Astrocyte (in vitro differentiated cells and primary cell): ENCODE measurements around the gene AARSD1. TPM values are rescaled to one million over a fixed set of nuclear protein-coding genes. Genes with fewer than 3 reads are reported as not detected.

Experiments used
- DNase-seq: peaks from one replicate; pipeline ENCODE4 v3.0.0-alpha.2; 2010; ENCODE audit warnings: low read depth
- FAIRE-seq: peaks from 2 replicates; lab custom pipeline; 2011; peaks lifted over from hg19 to GRCh38; lab: Jason Lieb, UNC
- H2AFZ ChIP-seq: 2 replicates; pipeline ENCODE4 v1.6.0; 2012; ENCODE audit warnings: low read depth, low read length, inconsistent platforms
- H3K27ac ChIP-seq: 2 replicates; pipeline ENCODE4 v1.5.1; 2011; ENCODE audit warnings: low read depth, low read length, inconsistent platforms
- H3K27me3 ChIP-seq: 2 replicates; pipeline ENCODE4 v1.6.0; 2011; ENCODE audit warnings: low read length, inconsistent platforms; ENCODE audit not compliant: insufficient read depth
- H3K36me3 ChIP-seq: 2 replicates; pipeline ENCODE4 v1.5.1; 2011; ENCODE audit warnings: low read length, inconsistent platforms; ENCODE audit not compliant: insufficient read depth
- H3K4me1 ChIP-seq: 2 replicates; pipeline ENCODE4 v1.5.1; 2011; ENCODE audit warnings: low read length, inconsistent platforms; ENCODE audit not compliant: insufficient read depth
- H3K4me2 ChIP-seq: 2 replicates; pipeline ENCODE4 v1.6.0; 2012; ENCODE audit warnings: low read length, inconsistent platforms
- H3K4me3 ChIP-seq: 2 replicates; pipeline ENCODE4 v1.5.1; 2011; ENCODE audit warnings: low read depth, mild to moderate bottlenecking, low read length, inconsistent platforms; ENCODE audit not compliant: insufficient read depth
- H3K79me2 ChIP-seq: 2 replicates; pipeline ENCODE4 v1.6.0; 2012; ENCODE audit warnings: mild to moderate bottlenecking, low read length, inconsistent platforms; ENCODE audit not compliant: insufficient read depth
- H3K9ac ChIP-seq: 2 replicates; pipeline ENCODE4 v1.6.0; 2012; ENCODE audit warnings: mild to moderate bottlenecking, low read length, inconsistent platforms
- H3K9me3 ChIP-seq: 2 replicates; pipeline ENCODE4 v1.5.1; 2012; ENCODE audit warnings: low read depth, mild to moderate bottlenecking, low read length, inconsistent platforms; ENCODE audit not compliant: insufficient read depth
- H4K20me1 ChIP-seq: 2 replicates; pipeline ENCODE4 v1.6.0; 2012; ENCODE audit warnings: low read length, inconsistent platforms; ENCODE audit not compliant: insufficient read depth
- H3K27ac Mint-ChIP-seq: one replicate; pipeline ENCODE4 v1.8.0; 2021; ENCODE audit warnings: mild to moderate bottlenecking, mixed read lengths; ENCODE audit not compliant: unreplicated experiment
- H3K27me3 Mint-ChIP-seq: one replicate; pipeline ENCODE4 v1.8.0; 2021; ENCODE audit warnings: low read depth, mixed read lengths; ENCODE audit not compliant: unreplicated experiment
- H3K36me3 Mint-ChIP-seq: one replicate; pipeline ENCODE4 v1.8.0; 2021; ENCODE audit warnings: low read depth, mixed read lengths; ENCODE audit not compliant: unreplicated experiment
- H3K4me1 Mint-ChIP-seq: one replicate; pipeline ENCODE4 v1.8.0; 2021; ENCODE audit warnings: low read depth, mixed read lengths; ENCODE audit not compliant: unreplicated experiment
- H3K4me3 Mint-ChIP-seq: one replicate; pipeline ENCODE4 v1.8.0; 2021; ENCODE audit warnings: mild to moderate bottlenecking, moderate library complexity, mixed read lengths; ENCODE audit not compliant: unreplicated experiment
- H3K9me3 Mint-ChIP-seq: one replicate; pipeline ENCODE4 v1.8.0; 2021; ENCODE audit warnings: mild to moderate bottlenecking, mixed read lengths; ENCODE audit not compliant: unreplicated experiment
- CTCF ChIP-seq: IDR thresholded peaks from 2 replicates; pipeline ENCODE4 v1.5.1; 2011; ENCODE audit warnings: low read depth, mild to moderate bottlenecking, inconsistent platforms, low read length, moderate library complexity; ENCODE audit not compliant: insufficient read depth
- EZH2 ChIP-seq: IDR thresholded peaks from 2 replicates; pipeline ENCODE4 v1.6.1; 2012; ENCODE audit warnings: mild to moderate bottlenecking, low read length, inconsistent platforms; ENCODE audit not compliant: insufficient read depth
- total RNA-seq: library from RNA; stranded (reverse); gene quantifications from 2 replicates; pipeline ENCODE4 v1.2.1, GENCODE V29; 2021

The AARSD1 gene
- total RNA-seq, 1 donor from 2014 or later, result 42.8 TPM

- Histone ChIP-seq H3K79me2 (no peaks in the 10 kb centered on the region), H2AFZ (no peak overlapping the region), H3K27ac (no peak overlapping the region), H3K9me3 (no peaks in the 10 kb centered on the region), H4K20me1 (no peaks in the 10 kb centered on the region), H3K36me3 (no peaks in the 10 kb centered on the region), H3K27me3 (peaks cover 4% of the 10 kb centered on the region), H3K4me1 (no peaks in the 10 kb centered on the region), H3K4me2 (no peak overlapping the region), H3K9ac (no peak overlapping the region), H3K4me3 (no peak overlapping the region)
- no peaks in the 10 kb centered on the region for H3K36me3 Mint-ChIP-seq
- H3K27ac Mint-ChIP-seq, result no peak overlapping the region
- TF ChIP-seq CTCF, result no peak
- TF ChIP-seq EZH2, result no peak
- H3K4me3 Mint-ChIP-seq, result no peak overlapping the region
- DNase-seq, result no peak
- no peaks in the 10 kb centered on the region for H3K4me1 Mint-ChIP-seq
- FAIRE-seq, result no peak
- no peaks in the 10 kb centered on the region for H3K9me3 Mint-ChIP-seq
- peaks cover 6% of the 10 kb centered on the region for H3K27me3 Mint-ChIP-seq
Measured at GRCh38 chr17:42944211-42944610, 20.0 kb downstream of the AARSD1 start.

DNA sequence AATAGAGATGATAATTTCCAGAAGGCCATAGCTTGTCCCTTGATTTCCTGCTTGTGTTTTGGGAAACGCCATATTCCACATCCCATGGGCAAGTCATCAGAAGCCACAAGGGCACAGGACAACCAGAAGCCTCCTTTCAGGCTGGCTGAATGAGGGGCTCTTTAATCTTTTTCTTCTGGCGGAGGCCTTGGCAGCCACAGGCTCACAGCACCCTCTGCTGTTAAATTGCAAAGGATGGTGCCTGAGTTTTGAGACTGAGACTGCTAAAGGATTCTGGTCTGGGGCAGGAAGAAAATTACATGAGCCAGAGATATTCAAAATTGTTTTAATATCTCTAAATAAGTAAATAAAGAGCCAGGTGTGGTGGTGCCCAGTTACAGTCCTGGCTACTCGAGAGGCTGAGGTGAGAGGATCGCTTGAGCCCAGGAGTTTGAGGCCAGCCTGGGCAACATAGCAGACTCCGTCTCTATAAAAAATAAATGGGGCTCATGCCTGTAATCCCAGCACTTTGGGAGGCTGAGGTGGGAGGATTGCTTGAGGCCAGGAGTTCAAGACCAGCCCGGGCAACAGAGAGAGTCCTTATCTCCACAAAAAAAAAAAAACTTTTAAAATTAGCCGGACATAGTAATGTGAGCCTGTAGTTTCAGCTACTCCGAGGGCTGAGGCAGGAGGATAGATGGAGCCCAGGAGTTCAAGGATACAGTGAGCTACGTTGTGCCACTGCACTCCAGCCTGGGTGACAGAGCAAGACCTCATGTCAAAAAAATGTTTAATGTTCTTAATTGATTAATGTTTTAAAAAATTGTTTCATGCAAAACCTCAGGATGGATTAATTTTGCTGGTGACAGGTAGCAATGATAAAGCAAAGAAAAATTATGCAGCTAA is 26.3 kb downstream of the AARSD1 start:
- FAIRE-seq, result no peak
- Mint-ChIP-seq H3K27ac (no peak overlapping the region), H3K9me3 (no peaks in the 10 kb centered on the region), H3K4me3 (no peak overlapping the region), H3K4me1 (no peaks in the 10 kb centered on the region), H3K27me3 (peaks cover 17% of the 10 kb centered on the region), H3K36me3 (peaks cover 2% of the 10 kb centered on the region)
- no peak overlapping the region for H2AFZ ChIP-seq
- peak; percentile 31 for DNase-seq
- peaks cover 10% of the 10 kb centered on the region for H3K27me3 ChIP-seq
- no peaks in the 10 kb centered on the region for H3K4me1 ChIP-seq
- no peak for TF ChIP-seq EZH2
- peak; percentile 70 for TF ChIP-seq CTCF
- no peaks in the 10 kb centered on the region for H3K79me2 ChIP-seq
- no peak overlapping the region for H3K4me2 ChIP-seq
- H4K20me1 ChIP-seq, result no peaks in the 10 kb centered on the region
- H3K36me3 ChIP-seq, result no peaks in the 10 kb centered on the region
- H3K4me3 ChIP-seq, result no peak overlapping the region
- H3K27ac ChIP-seq, result no peak overlapping the region
- no peak overlapping the region for H3K9ac ChIP-seq
- no peaks in the 10 kb centered on the region for H3K9me3 ChIP-seq

- no peak overlapping the region for H3K4me3 ChIP-seq
- H3K4me1 ChIP-seq, result peaks cover 9% of the 10 kb centered on the region
- no peaks in the 10 kb centered on the region for H3K79me2 ChIP-seq
- H3K36me3 ChIP-seq, result no peaks in the 10 kb centered on the region
- TF ChIP-seq EZH2 (no peak), CTCF (no peak)
- FAIRE-seq, result no peak
- H2AFZ ChIP-seq, result no peak overlapping the region
- H3K9me3 Mint-ChIP-seq, result no peaks in the 10 kb centered on the region
- H3K27me3 ChIP-seq, result peaks cover 6% of the 10 kb centered on the region
- H4K20me1 ChIP-seq, result no peaks in the 10 kb centered on the region
- H3K9me3 ChIP-seq, result no peaks in the 10 kb centered on the region
- no peak overlapping the region for H3K27ac ChIP-seq
- peaks cover 2% of the 10 kb centered on the region for H3K36me3 Mint-ChIP-seq
- DNase-seq, result no peak
- peaks cover 9% of the 10 kb centered on the region for H3K27me3 Mint-ChIP-seq
- H3K4me2 ChIP-seq, result no peak overlapping the region
- H3K9ac ChIP-seq, result no peak overlapping the region
- peaks cover 7% of the 10 kb centered on the region for H3K4me1 Mint-ChIP-seq
- H3K27ac Mint-ChIP-seq, result no peak overlapping the region
- no peak overlapping the region for H3K4me3 Mint-ChIP-seq
Measured at GRCh38 chr17:42929497-42929844, 34.8 kb downstream of the AARSD1 start.
